ENCODE data around the gene CEP131. TPM values are rescaled to one million over a fixed set of nuclear protein-coding genes. Genes with fewer than 3 reads are reported as not detected.

CEP131 gene
- total RNA-seq, 4 donors from 2014 or later, result 3.5 to 77.6 (median 9.8) TPM

DNA sequence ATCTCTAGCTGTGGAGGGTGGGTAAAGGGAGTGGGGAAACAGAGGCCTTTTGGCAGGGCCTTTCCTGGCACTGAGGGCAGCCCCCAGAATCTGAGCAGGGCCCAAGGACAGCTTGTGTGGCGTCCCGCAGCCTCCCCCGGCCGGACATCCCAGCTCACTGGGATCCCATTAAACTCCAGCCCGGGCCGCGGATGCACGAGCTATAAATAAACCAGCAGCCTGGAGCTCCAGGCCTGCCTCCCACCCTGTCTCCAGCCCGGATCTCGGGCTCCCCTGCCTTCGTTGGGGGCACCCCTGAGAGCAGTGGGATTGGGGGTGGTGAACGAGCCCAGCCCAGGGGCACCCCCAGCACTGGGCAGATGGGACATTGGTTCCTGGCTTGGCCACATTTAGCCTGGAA is 42.9 kb downstream of the CEP131 start:
- Histone ChIP-seq H3K27me3 (no peaks in the 10 kb centered on the region), H3K9me3 (no peaks in the 10 kb centered on the region), H3K36me3 (no peaks in the 10 kb centered on the region), H3K4me3 (no peak overlapping the region), H3K27ac (no peak overlapping the region), H3K4me1 (no peaks in the 10 kb centered on the region)
- TF ChIP-seq CTCF (IDR thresholded peaks at IDR 0.05) (no peak), POLR2A (IDR thresholded peaks at IDR 0.05) (no peak)
- no peak for DNase-seq

DNA sequence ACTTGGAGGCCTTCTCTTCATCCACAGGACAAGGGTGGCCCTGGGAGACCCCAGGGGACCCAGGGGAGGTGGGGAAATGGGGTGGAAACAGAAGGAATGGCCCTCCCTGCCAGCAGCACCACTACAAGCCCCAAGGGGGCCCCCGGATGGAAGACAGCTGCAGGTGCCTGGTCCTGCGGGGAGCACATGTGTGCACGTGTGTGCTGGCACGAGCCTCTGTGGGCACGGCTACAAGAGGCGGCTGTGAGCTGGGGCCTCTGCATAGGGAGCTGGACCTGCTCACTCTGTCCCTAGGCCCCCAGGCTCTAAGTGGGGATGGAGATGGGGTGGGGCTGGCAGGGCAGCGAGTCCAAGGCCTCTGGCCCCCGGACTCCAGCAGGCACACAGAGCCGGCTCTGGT is 43.5 kb downstream of the CEP131 start:
- TF ChIP-seq CTCF (IDR thresholded peaks at IDR 0.05) (no peak), POLR2A (IDR thresholded peaks at IDR 0.05) (no peak)
- Histone ChIP-seq H3K9me3 (no peaks in the 10 kb centered on the region), H3K36me3 (no peaks in the 10 kb centered on the region), H3K27me3 (no peaks in the 10 kb centered on the region), H3K4me1 (no peaks in the 10 kb centered on the region), H3K4me3 (no peak overlapping the region), H3K27ac (no peak overlapping the region)
- no peak for DNase-seq

DNA sequence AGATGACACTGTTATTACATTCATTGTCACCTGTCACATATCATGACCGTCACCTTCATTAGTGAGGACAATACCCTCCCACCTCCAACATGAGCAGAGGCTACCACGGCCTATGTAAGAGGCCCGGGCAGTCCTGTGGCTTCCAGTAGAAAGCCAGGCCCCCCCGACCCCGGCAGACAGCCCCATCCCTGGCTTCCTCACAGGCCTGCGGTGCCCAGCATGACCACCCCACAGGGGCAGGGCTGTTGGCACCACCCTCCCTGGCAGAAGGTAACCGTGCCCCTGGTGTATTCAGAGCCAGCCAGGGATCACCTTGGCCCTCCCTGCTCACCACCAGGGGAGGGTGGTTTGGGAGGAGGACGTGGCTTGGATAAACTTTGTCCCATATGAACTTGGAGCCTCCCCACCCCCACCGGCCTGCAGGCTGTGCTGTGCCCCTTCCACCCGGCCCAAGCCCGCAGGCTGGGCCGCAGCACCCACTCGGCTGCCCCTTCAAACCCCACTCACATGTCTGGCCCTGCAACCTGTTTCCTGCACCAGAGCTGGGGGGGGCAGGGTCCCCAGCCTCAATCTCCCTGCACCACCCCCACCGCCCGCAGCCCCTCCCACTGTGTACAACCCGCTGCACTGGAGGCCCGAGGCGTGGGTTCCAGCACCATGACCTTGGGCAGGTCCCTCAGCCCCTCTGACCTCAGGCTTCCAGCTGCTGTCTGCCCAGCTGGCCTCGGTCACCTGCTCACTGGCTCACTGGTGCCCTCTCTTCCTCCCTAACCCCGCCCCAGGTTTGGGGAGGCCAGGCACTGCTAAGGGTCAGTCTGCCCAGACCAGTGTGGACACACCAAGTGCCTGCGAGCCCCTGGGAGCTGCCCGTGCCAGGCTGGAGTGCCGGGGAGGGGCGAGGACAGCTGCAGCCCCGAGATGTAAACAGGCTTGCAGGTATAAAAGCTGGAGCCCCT is 44.4 kb downstream of the CEP131 start:
- TF ChIP-seq POLR2A (IDR thresholded peaks at IDR 0.05), result no peak
- no peak for TF ChIP-seq CTCF (IDR thresholded peaks at IDR 0.05)
- H3K9me3 ChIP-seq, result no peaks in the 10 kb centered on the region
- no peaks in the 10 kb centered on the region for H3K36me3 ChIP-seq
- no peaks in the 10 kb centered on the region for H3K27me3 ChIP-seq
- H3K27ac ChIP-seq, result no peak overlapping the region
- no peaks in the 10 kb centered on the region for H3K4me1 ChIP-seq
- no peak for DNase-seq
- H3K4me3 ChIP-seq, result no peak overlapping the region

DNA sequence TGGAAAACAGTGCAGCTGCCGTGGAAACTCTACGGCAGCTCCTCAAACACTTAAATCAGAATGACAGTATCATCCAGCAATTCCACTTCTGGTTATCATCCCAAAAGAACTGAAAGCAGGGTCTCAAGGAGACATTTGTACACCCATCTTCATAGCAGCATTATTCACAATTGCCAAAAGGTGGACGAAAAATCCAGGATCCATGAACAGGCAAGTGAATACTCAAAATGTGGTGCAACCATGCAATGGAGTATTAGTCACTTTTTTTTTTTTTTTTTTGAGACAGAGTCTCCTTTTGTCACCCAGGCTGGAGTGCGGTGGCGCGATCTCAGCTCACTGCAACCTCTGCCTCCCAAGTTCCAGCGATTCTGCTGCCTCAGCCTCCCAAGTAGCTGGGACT is 46.1 kb downstream of the CEP131 start:
- no peaks in the 10 kb centered on the region for H3K36me3 ChIP-seq
- H3K4me3 ChIP-seq, result no peak overlapping the region
- H3K4me1 ChIP-seq, result no peaks in the 10 kb centered on the region
- no peak overlapping the region for H3K27ac ChIP-seq
- no peaks in the 10 kb centered on the region for H3K9me3 ChIP-seq
- TF ChIP-seq POLR2A (IDR thresholded peaks at IDR 0.05) (no peak), CTCF (IDR thresholded peaks at IDR 0.05) (peak in 1 of 6 experiments; percentile 6)
- no peaks in the 10 kb centered on the region for H3K27me3 ChIP-seq
- no peak for DNase-seq

DNA sequence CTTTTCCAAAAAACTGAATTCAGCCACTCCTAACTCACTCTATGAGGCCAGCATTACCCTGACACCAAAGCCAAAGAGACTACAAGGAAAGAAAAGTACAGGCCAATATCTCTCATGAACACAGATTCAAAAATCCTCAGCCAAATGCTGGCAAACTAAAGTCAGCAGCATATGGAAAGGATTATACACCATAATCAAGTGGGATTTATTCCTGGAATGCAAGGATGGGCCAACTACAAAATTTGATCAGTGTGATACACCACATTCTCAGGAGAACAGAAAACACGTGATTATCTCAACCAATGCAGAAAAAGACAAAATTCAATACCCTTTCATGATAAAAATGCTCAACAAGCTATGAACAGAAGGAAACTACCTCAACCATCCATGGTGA is 49.0 kb downstream of the CEP131 start:
- DNase-seq, result no peak
- Histone ChIP-seq H3K4me1 (no peaks in the 10 kb centered on the region), H3K27me3 (no peaks in the 10 kb centered on the region), H3K9me3 (no peaks in the 10 kb centered on the region), H3K27ac (no peak overlapping the region), H3K4me3 (no peak overlapping the region), H3K36me3 (no peaks in the 10 kb centered on the region)
- TF ChIP-seq POLR2A (IDR thresholded peaks at IDR 0.05), result no peak
- no peak for TF ChIP-seq CTCF (IDR thresholded peaks at IDR 0.05)
